DMS 273 (cell line): Measurements from ENCODE around the gene POLR2E.

Experiments
- DNase-seq: peaks from one replicate; lab custom pipeline; 2025; ENCODE audit not compliant: unreplicated experiment; lab: John Stamatoyannopoulos, UW

Gene POLR2E

DNA sequence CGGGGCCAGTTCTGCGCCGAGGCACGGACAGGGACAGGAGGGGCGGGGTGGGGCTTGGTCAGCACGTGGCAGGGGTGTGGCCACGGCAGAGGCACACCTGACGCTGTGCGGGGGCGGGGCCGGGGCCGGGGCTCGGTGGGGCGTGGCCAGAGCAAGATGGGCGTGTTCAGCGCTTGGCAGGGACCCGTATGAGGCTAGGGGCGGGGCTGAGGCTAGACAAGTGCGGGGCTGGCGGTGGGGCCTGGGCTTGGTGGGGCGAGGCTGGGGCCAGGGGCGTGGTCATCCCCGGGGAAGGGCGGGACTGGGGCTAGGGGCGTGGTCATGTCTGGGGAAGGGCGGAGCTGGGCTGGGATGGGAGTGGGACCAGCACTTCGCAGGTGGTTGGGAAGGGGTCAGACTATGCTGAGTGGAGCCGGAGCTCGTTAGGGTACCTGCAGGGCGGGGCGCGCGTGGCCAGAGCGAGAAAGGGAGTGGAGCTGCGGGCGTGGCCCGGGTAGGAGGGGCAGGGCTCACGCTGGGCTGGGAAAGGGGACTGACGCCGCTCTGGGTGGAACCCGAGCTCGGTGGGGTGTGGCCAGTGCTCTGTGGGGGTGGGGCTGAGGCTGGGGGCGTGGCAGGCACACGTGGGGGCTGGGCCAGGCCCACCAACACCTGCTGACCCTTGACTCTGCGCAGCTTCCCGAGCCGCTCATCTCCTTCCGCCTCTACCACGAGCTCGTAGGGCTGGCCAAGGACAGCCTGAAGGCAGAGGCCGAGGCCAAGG, 12.8 kb downstream of the POLR2E start:
- DNase-seq: peak; percentile 86

DNA sequence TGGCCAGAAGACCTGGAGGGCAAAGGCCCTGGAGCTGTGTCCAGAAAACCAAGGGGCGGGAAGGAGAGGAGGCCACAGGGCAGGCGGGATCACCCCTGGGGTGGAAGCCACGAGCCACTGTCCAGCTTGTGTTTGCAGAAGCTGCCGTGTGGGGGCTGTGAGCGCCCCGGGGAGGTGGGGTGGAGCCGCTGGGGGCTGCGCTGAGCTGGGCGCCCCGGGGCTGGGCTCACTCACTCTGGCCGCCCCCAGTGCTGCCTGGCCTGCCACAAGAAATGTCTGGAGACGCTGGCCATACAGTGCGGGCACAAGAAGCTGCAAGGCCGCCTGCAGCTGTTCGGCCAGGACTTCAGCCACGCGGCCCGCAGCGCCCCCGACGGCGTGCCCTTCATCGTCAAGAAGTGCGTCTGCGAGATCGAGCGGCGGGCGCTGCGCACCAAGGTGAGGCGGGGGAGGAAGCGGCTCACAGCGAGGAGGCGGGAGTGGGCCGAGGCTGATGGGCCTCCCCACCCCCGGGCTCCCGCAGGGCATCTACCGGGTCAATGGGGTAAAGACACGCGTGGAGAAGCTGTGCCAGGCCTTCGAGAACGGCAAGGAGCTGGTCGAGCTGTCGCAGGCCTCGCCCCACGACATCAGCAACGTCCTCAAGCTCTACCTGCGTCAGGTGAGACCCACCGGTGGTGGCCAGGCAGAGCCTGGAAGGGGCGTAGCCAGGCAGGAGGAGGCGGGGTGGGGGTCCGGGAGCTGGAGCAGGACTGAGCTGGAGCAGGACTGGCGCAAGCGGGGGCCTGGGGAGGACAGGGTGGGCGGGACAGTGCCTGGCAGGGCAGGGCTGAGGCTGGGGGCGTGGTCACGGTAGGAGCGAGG, 13.6 kb downstream of the POLR2E start:
- no peak for DNase-seq

DNA sequence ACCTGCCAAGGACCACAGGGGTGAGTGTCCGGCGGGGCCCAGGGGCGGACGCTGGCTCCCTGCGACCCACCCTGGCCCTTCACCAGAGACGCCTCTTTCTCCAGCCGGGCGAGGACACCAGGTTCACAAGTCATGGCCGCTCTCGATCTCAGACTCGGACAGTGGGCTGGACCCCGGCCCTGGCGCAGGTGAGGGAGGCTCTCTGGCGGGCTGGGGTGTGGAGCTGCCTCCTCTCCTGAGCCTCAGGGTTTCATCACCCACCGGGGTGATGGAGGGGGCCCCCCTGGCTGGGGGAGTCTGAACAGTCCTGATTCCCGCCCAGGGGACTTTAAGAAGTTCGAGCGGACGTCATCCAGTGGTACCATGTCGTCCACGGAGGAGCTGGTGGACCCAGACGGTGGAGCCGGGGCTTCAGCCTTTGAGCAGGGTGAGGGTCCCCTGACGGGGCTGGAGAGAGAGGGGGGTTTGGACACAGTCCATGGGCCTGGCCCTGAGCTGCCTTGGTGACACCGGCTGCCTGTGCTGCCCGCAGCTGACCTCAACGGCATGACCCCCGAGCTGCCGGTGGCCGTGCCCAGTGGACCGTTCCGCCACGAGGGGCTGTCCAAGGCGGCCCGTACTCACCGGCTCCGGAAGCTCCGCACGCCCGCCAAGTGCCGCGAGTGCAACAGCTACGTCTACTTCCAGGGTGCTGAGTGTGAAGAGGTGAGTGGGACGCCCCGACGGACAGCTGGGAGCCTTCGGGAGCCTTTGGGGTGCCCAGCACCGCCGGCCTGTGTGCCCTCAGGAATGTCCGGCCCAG, 14.6 kb downstream of the POLR2E start:
- DNase-seq: no peak

DNA sequence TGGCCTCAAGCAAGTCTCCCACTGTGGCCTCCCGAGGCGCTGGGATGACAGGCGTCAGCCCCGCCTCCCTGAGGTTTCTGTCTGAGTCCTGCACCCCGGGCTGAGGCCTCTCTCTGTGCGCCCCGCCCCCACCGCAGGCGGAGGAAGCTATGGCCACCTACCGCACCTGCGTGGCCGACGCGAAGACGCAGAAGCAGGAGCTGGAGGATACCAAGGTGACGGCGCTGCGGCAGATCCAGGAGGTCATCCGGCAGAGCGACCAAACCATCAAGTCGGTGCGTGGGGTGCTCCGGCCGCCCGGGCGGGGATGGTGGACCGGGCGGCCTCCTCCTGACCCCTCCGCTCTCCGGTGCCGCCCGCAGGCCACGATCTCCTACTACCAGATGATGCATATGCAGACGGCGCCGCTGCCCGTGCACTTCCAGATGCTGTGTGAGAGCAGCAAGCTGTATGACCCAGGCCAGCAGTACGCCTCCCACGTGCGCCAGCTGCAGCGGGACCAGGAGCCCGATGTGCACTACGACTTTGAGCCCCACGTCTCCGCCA, 15.5 kb downstream of the POLR2E start:
- peak; percentile 61 for DNase-seq

DNA sequence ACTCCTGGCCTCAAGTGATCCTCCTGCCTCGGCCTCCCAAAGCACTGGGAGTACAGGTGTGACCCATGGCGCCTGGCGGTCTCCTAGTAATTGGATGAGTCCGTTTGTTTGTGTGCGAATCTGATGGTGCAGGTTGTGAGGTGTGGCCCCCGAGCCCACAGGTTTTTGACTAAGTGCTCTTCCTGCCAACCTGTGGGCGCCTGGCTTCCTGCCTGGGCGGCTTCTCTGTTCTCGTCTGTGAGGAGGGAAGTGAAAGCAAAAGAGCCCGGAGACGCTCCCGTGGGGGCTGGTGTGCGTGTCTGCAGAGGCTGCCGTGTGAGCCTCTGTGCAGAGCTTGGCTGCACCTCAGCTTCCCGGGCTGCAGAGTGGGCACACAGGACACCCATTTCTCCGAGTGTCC, 18.2 kb downstream of the POLR2E start:
- peak; percentile 58 for DNase-seq

DNA sequence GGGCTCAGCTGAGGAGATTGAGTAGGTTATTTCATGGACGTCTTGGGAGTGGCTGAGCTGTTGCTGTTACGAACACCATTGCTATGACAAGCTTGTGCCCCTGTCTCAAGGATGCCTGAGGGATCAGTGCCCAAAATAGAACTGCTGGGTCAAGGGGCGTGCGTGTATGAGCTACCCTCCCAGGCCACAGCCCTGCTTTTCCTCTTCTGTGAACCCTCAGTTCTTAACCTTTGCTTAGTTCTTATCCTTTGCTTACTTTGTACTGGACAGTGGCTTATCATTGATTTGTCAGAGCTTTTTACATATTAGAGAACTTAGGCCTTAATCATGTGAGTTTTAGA, 19.2 kb downstream of the POLR2E start:
- no peak for DNase-seq

DNA sequence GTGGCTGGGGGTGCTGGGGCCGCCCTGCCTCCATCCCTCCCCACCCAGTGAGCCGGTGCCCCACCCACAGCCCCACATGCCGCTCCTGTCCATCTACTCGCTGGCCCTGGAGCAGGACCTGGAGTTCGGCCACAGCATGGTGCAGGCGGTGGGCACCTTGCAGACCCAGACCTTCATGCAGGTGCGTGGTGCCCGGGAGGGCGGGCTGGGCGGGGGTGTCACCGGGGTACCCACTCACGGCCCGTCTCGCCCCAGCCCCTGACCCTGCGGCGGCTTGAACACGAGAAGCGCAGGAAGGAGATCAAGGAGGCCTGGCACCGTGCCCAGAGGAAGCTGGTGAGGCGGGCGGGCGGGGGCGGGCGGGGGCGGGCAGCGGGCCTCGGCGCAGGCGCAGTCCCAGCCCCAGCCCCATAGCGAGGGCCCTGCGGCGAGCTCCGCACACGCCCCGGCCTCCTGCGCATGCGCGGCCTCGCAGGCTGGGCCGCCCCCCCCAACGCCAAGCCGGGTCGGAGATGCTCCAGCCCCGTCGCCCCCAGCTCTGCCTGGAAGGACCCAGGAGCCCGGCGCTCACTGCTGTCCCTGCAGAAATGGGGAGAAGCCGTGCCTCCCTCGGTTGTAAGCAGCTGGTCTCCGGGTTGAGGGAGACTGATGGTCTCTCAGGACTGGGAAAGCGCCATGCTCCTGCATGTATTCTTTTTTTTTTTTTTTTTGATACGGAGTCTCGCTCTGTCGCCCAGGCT, 20.5 kb downstream of the POLR2E start:
- DNase-seq: peak; percentile 97

DNA sequence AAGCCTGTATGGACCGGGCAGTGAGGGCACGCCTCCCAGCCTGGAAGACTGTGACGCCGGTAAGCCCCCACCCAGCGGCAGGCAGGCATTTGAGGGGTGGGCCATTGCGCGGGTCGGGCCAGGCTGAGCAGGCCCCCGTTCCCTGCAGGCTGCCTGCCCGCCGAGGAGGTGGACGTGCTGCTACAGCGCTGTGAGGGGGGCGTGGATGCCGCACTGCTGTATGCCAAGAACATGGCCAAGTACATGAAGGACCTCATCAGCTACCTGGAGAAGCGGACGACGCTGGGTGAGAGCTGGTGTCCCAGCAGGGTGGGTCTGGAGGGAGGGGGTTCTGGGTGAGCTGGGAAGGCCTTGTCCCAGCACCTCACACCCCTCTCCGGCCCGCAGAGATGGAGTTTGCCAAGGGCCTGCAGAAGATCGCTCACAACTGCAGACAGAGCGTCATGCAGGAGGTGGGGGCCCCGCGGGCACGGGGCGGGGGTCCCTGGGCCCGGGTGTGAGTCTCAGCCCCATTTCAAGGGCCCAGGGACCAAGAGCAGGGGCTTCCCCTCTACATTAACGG, 21.1 kb downstream of the POLR2E start:
- no peak for DNase-seq

DNA sequence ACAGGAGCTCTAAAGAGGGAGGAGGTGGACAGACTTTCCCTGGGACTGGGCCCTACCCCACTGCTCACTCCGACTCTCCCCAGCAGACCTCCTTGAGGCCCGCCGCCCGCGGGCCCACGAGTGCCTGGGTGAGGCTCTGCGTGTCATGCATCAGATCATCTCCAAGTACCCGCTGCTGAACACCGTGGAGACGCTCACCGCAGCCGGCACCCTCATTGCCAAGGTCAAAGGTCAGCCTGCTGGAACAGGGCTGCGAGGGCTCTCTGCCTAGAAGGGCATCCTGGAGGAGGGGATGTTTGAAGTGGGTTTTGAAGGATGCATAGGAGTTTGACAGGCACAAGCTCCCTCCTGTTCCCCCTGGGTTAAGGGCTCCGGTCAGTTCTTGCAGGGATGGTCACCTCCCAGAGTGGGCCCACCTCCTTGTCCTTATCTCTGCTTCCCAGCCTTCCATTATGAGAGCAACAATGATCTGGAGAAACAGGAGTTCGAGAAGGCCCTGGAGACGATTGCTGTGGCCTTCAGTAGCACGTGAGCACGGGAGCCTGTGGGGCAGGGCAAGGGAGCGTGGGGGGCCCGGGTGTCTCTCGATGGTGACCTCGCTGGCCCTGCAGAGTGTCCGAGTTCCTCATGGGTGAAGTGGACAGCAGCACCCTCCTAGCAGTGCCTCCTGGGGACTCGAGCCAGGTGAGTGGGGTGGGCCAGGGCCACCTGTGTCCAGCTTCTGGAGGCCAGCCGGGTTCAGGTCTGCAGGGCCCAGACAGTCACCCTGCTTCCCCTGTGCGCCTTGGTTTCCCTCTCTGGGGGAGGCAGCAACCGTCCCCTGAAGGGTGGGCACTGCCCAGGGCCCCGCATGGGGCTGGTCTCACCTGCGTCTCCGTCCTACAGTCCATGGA, 21.9 kb downstream of the POLR2E start:
- DNase-seq: no peak

DNA sequence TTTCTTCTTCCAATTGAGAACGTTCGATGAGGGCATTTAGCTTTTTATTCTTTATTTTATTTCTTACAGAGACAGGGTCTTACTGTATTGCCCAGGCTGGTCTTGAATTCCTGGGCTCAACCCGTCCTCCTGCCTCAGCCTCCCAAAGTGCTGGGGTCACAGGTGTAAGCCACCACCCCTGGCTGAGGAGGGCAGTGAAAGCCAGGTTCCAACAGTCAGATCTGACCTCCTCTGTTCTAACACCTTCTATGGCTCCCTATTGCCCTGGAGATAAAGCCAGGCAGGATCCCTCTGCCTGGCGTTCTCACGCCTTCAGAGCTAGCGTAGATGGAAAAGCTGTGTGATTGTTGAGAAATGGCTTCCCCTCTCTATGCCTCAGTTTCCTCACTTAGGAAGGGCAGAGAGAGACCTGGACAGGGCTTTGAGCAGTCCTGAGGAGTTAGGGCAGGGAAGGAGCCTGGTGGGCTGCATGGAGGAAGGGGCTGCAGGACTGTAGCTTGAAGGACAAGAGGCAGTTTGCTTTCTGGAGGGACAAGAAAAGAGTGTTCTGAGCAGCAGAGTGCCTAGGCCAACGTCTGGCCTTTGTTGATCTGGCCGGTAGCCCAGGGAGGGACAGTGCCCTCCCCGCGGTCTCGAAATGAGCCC, 22.7 kb downstream of the POLR2E start:
- no peak for DNase-seq

DNA sequence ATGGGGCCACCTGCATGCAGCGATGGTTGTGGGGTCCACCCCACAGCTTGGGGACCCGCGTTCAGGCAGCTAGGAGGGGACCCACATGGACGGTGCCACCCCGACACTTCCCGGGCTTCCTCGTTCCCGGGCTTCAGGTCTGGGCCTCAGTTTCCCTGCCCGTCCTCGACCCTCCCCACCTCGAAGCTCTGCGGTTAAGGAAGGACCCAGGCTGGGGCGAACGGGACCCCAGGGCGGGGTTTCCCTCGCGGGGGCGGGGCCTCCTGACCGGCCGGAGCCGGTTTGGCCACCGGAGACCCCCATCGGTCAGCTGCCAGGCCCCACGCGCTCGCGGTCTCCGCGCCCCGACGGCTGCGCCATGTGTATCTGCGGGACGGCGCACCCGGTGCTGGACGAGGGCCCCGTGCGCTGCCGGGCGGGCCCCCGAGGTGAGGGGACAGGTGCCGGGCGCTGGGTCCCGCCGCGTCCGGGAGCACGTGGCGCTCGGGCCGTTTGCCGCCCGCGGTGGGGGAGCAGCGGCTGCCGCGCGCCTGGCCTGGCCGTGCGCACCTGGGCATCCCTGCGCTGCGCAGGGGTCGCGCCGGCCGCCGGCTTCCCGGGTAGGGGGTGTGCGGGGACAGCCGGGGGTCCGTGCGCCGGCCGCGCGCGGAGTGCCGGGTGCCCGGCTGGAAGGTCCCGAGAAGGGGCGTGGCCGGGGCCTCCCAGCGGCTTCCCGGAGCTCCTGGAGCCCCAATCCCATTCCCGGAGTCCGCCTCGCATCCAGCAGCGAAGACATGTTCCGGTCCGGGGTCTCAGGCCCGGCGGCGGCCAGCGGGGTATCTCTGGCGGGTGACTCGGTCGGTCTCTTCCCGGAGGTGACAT, 24.0 kb downstream of the POLR2E start:
- DNase-seq: peak; percentile 80

DNA sequence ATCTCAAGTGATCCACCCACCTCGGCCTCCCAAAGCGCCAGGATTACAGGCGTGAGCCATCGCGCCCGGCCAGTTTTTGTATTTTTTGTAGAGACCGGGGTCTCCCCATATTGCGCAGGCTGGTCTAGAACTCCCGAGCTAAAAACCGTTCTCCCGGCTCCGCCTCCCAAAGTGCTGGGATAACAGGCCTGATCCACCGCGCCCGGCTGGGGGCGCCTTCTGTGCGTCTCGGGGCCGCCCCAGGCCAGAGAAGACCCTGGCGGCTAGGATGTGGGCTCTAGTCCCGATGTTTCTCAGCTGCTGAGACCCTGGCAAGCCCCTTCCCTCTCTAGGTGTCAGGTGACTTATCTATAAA, 24.6 kb downstream of the POLR2E start:
- peak; percentile 72 for DNase-seq

DNA sequence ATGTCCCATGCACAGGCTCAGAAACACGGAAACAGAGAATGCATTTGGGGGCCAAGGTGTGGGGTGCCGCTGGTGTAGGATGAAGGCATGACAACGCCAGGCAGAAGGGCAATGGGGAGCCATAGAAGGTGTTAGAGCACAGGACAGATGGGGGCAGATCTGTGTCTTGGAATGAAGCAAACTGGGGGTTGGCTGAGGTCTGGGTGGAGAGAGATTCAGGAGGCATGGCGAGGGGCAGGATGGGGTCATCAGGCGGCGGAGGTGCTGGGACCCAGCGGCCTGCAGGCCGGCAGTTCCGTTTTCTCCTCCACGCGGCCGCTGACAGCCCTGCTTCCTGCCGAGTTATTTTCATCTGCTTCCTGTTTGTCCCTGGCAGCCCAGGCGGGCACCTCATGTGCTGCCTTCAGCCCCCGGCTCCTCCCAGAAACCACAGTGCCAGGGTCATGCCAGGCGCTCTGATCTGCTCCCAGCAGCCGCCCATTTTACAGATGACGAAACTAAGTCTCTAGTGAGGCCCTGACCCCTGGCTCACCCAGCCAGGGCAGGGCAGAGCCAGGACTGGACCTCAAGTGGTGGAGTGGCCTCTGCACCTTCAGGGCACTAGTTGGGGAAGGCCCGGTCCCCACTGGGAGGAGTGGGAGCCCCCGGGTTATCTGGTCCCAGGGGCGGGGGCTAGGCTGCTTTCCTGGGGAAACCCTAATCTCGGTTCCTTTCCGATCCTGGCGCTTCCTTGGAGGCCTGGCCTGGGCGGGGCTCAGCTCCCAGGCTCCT, 26.0 kb downstream of the POLR2E start:
- no peak for DNase-seq

DNA sequence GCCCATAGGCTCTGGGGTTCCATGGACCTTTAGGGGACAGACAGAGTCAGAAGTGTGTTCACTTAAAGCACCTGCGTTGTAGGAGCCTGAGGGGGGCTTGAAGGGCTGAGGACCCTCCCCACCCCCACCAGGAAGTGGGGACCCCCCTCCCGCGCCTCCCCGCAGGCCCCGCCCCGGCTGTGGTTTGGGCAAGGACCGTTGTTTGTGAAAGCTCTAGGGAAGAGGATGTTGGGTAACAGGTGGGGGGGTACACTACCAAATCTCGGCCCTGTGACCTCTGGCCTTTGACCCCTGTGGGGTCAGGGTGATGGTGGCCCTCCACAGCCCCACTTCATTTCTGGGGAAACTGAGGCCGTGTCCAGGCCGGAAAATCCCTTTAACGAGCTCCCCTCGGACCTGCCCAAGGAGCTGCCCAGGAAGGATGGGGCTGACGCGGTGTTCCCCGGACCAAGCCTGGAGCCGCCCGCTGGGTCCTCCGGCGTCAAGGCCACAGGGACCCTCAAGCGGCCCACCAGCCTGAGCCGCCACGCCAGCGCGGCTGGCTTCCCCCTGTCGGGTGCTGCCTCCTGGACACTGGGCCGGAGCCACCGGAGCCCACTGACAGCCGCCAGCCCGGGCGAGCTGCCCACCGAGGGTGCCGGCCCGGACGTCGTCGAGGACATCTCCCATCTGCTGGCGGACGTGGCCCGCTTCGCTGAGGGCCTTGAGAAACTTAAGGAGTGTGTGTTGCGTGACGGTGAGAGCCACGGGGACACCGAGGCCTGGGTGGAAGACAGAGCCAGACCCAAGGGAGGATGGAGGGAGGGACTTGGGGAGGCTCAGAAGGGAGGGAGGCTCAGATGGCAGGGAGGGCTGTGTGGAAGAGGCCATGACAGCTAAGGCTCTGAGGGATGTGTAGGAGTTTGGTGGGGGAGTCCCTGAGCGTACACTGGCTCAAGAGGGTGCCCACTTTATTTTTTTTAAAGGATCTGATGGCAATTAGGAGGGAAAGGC, 26.9 kb downstream of the POLR2E start:
- no peak for DNase-seq

DNA sequence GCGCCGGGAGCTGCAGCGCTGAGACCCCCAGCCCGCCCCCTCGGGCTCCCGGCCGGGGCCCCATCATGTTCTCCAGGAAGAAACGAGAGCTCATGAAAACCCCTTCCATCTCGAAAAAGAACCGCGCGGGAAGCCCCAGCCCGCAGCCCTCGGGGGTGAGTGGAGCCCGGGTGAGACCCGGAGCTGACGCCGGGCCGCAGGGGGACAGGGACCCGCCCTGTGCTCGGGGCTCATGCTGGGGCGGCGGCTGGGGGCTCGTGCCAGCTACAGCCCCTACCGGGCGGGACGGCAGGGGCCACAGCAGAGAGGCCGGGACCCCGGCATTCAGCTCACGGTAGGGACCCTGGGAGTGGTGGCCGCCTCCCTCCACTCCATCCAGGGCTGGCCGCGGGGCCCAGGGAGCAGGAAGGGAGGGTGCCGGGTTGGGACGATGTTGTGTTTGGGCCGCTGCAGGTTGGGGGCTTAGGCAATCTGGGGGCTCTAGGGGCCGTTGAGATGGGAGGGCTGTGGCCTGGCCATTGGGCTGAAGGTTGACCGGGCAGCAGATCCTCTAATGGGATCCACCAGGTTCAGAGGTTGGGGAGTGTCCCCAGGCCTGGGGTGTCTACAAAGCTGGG, 27.7 kb downstream of the POLR2E start:
- DNase-seq: peak; percentile 68
